ENCODE results near the gene AKAP6. TPM values are rescaled to one million over a fixed set of nuclear protein-coding genes. Genes with fewer than 3 reads are reported as not detected.

AKAP6 gene
- total and polyA plus RNA-seq, 2 of the 8 experiments (the other 6 are each of a cell fraction or from before 2014, with no cell fraction given): 0.09 to 0.89 TPM

DNA sequence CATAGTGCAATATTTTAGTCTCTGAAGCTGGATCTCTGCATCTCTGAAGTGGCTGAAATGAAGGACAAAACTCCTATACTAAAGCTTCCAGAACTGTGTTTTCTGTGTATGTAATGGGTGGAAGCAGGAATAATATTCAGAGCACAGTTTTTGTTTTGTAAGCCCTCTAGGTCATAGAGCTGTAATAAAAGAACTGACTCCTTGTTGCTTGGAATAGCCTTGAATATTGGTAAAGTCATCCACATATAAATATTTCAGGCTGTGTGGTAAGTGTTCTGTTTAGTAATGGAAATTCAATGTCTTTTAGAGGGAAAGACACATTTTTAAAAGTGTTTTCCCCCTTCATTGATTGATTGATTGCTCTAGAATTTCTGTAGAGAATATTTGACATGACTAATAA is 18.2 kb upstream of the AKAP6 start (continued):
- TF ChIP-seq TAF7 (optimal IDR thresholded peaks at IDR 0.05; ENCODE audit: borderline replicate concordance, low read depth, low read length) (no peak), ZNF274 (IDR thresholded peaks at IDR 0.05; ENCODE audit: borderline replicate concordance, extremely low read depth, low read length) (no peak), RBBP5 (IDR thresholded peaks at IDR 0.05; ENCODE audit: borderline replicate concordance, low read depth, low read length) (no peak)
